ENCODE data around the gene ABHD12.
"Not testable (repeated sequence)": the region's sequence is repeated elsewhere in the genome, so short reads cannot be mapped to it uniquely, and the experiment has no call there.

ABHD12 gene

GRCh38 chr20:25353353-25353746 is 37.3 kb downstream of the ABHD12 start:
- no peak for DNase-seq

GRCh38 chr20:25352746-25353145 is 37.9 kb downstream of the ABHD12 start:
- no peak for DNase-seq

GRCh38 chr20:25351024-25351360 is 39.6 kb downstream of the ABHD12 start:
- DNase-seq: no peak

- DNase-seq: no peak
These were observed 44.3 kb downstream of the ABHD12 start for GRCh38 chr20:25346349-25346748.

- DNase-seq: no peak
These were observed 44.9 kb downstream of the ABHD12 start for GRCh38 chr20:25345721-25346120.

- no peak for DNase-seq
These were observed 46.0 kb downstream of the ABHD12 start for GRCh38 chr20:25344634-25345033.

- peak; percentile 13 for DNase-seq
These were observed 48.6 kb downstream of the ABHD12 start for GRCh38 chr20:25341716-25342680.

GRCh38 chr20:25340380-25340779 is 50.3 kb downstream of the ABHD12 start:
- DNase-seq: no peak

GRCh38 chr20:25339608-25340007 is 51.0 kb downstream of the ABHD12 start:
- no peak for DNase-seq

- DNase-seq: no peak
These were observed 52.3 kb downstream of the ABHD12 start for GRCh38 chr20:25338112-25339023.

GRCh38 chr20:25336561-25337422 is 53.8 kb downstream of the ABHD12 start:
- DNase-seq: peak; percentile 16

- not testable (repeated sequence) for DNase-seq
These were observed 55.7 kb downstream of the ABHD12 start for GRCh38 chr20:25334972-25335371.

GRCh38 chr20:25328954-25329498 is 61.6 kb downstream of the ABHD12 start:
- no peak for DNase-seq

GRCh38 chr20:25327521-25328235 is 63.0 kb downstream of the ABHD12 start:
- DNase-seq: no peak

GRCh38 chr20:25325997-25326396 is 64.6 kb downstream of the ABHD12 start:
- no peak for DNase-seq

- no peak for DNase-seq
These were observed 65.6 kb downstream of the ABHD12 start for GRCh38 chr20:25325073-25325472.

- no peak for DNase-seq
These were observed 66.2 kb downstream of the ABHD12 start for GRCh38 chr20:25324412-25324811.

GRCh38 chr20:25323496-25324246 is 67.0 kb downstream of the ABHD12 start:
- no peak for DNase-seq

GRCh38 chr20:25321991-25322390 is 68.6 kb downstream of the ABHD12 start:
- no peak for DNase-seq

GRCh38 chr20:25321262-25321831 is 69.3 kb downstream of the ABHD12 start:
- DNase-seq: no peak

All from fibroblast of skin of abdomen (primary cell).